ENCODE measurements around the gene NOD1.

DNA sequence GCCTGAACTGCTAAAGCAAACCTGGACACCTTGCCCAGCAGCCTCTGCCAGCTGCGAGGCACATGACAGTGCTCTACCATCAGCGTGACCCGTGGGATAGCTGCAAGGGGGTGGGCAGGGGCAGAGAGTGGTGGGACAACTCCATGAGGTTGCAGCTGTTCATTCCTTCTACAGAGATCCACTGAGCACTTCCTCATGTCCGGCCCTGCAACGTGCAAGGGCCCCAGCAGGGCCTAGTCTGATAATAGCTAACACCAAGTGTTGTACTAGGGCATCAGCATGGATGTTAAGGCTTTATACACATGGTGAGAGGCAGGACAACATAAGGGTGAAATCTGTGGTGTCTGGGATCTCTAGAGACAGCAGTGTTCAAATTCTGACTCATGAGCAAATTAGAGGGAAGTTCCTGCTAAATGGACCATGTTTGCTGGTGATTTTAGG lies 14.3 kb downstream of the NOD1 start:
- TF ChIP-seq EP300 (IDR thresholded peaks at IDR 0.05; ENCODE audit: low read depth) (no peak), CTCF (IDR thresholded peaks at IDR 0.05) (no peak), POLR2A (IDR thresholded peaks at IDR 0.05) (no peak)

Data from transverse colon (tissue), 3 donors.